ENCODE data around the gene SIRT1. TPM values are rescaled to one million over a fixed set of nuclear protein-coding genes. Genes with fewer than 3 reads are reported as not detected.

SIRT1 gene
- total RNA-seq, 2 donors from 2014 or later = 30.2 to 36.7 TPM

GRCh38 chr10:67839951-67840350 lies 44.5 kb upstream of the SIRT1 start:
- H3K4me1 ChIP-seq (ENCODE audit: control insufficient read depth, insufficient read depth, low read length) = no peaks in the 10 kb centered on the region
- H3K9me3 ChIP-seq (ENCODE audit: control insufficient read depth, low read length) = peaks cover 11% of the 10 kb centered on the region
- Mint-ChIP-seq H3K9me3 (peaks cover 19% of the 10 kb centered on the region), H3K27me3 (ENCODE audit: insufficient read depth) (no peaks in the 10 kb centered on the region), H3K36me3 (ENCODE audit: low read depth) (no peaks in the 10 kb centered on the region), H3K4me3 (no peak overlapping the region), H3K4me1 (peaks cover 1% of the 10 kb centered on the region), H3K27ac (no peak overlapping the region)
- no peaks in the 10 kb centered on the region for H3K36me3 ChIP-seq (ENCODE audit: control insufficient read depth, insufficient read depth, low read length)
- DNase-seq = no peak
- H3K4me3 ChIP-seq (ENCODE audit: low read length) = no peak overlapping the region
- H3K9ac ChIP-seq (ENCODE audit: extremely low read depth, low read length, poor library complexity, severe bottlenecking) = no peak overlapping the region
- H3K27ac ChIP-seq (ENCODE audit: low read depth, low read length) = no peak overlapping the region
- TF ChIP-seq CTCF (conservative IDR thresholded peaks at IDR 0.05) = no peak
- WGBS, 2 experiments (ENCODE audit: insufficient coverage in 1 of 2, insufficient read length in 1 of 2) = 90 to 91% methylated on average over 3 of the region's 3 CpGs
- H3K27me3 ChIP-seq (ENCODE audit: control insufficient read depth, insufficient read depth, low read length, poor library complexity, severe bottlenecking) = no peaks in the 10 kb centered on the region

- H3K9me3 Mint-ChIP-seq = peaks cover 19% of the 10 kb centered on the region
- no peaks in the 10 kb centered on the region for H3K27me3 Mint-ChIP-seq (ENCODE audit: insufficient read depth)
- H3K4me1 Mint-ChIP-seq = peaks cover 1% of the 10 kb centered on the region
- Histone ChIP-seq H3K9me3 (ENCODE audit: control insufficient read depth, low read length) (peaks cover 11% of the 10 kb centered on the region), H3K36me3 (ENCODE audit: control insufficient read depth, insufficient read depth, low read length) (no peaks in the 10 kb centered on the region), H3K27me3 (ENCODE audit: control insufficient read depth, insufficient read depth, low read length, poor library complexity, severe bottlenecking) (no peaks in the 10 kb centered on the region), H3K4me3 (ENCODE audit: low read length) (no peak overlapping the region), H3K9ac (ENCODE audit: extremely low read depth, low read length, poor library complexity, severe bottlenecking) (no peak overlapping the region), H3K4me1 (ENCODE audit: control insufficient read depth, insufficient read depth, low read length) (no peaks in the 10 kb centered on the region), H3K27ac (ENCODE audit: low read depth, low read length) (no peak overlapping the region)
- TF ChIP-seq CTCF (conservative IDR thresholded peaks at IDR 0.05) = no peak
- H3K27ac Mint-ChIP-seq = no peak overlapping the region
- H3K4me3 Mint-ChIP-seq = no peak overlapping the region
- DNase-seq = no peak
- H3K36me3 Mint-ChIP-seq (ENCODE audit: low read depth) = no peaks in the 10 kb centered on the region
Measured at GRCh38 chr10:67841737-67842136, 42.7 kb upstream of the SIRT1 start.

- Histone ChIP-seq H3K36me3 (ENCODE audit: control insufficient read depth, insufficient read depth, low read length) (no peaks in the 10 kb centered on the region), H3K27me3 (ENCODE audit: control insufficient read depth, insufficient read depth, low read length, poor library complexity, severe bottlenecking) (no peaks in the 10 kb centered on the region), H3K4me3 (ENCODE audit: low read length) (no peak overlapping the region), H3K27ac (ENCODE audit: low read depth, low read length) (no peak overlapping the region), H3K4me1 (ENCODE audit: control insufficient read depth, insufficient read depth, low read length) (no peaks in the 10 kb centered on the region), H3K9ac (ENCODE audit: extremely low read depth, low read length, poor library complexity, severe bottlenecking) (no peak overlapping the region), H3K9me3 (ENCODE audit: control insufficient read depth, low read length) (peaks cover 11% of the 10 kb centered on the region)
- no peaks in the 10 kb centered on the region for H3K4me1 Mint-ChIP-seq
- no peak overlapping the region for H3K27ac Mint-ChIP-seq
- no peaks in the 10 kb centered on the region for H3K27me3 Mint-ChIP-seq (ENCODE audit: insufficient read depth)
- no peak for TF ChIP-seq CTCF (conservative IDR thresholded peaks at IDR 0.05)
- H3K36me3 Mint-ChIP-seq (ENCODE audit: low read depth) = no peaks in the 10 kb centered on the region
- no peak for DNase-seq
- peaks cover 19% of the 10 kb centered on the region for H3K9me3 Mint-ChIP-seq
- no peak overlapping the region for H3K4me3 Mint-ChIP-seq
- 94% methylated on average over 2 of the region's 2 CpGs; no CpG with 5 or more reads in 1 of the 2 experiments for WGBS, 2 experiments (ENCODE audit: insufficient coverage in 1 of 2, insufficient read length in 1 of 2)
Measured at GRCh38 chr10:67843284-67843683, 41.2 kb upstream of the SIRT1 start.

Data from endodermal cell (in vitro differentiated cells).